ENCODE data around the gene SLC24A4.

GRCh38 chr14:92510972-92511371, 188.0 kb downstream of the SLC24A4 start:
- TF ChIP-seq, protein P1, sequence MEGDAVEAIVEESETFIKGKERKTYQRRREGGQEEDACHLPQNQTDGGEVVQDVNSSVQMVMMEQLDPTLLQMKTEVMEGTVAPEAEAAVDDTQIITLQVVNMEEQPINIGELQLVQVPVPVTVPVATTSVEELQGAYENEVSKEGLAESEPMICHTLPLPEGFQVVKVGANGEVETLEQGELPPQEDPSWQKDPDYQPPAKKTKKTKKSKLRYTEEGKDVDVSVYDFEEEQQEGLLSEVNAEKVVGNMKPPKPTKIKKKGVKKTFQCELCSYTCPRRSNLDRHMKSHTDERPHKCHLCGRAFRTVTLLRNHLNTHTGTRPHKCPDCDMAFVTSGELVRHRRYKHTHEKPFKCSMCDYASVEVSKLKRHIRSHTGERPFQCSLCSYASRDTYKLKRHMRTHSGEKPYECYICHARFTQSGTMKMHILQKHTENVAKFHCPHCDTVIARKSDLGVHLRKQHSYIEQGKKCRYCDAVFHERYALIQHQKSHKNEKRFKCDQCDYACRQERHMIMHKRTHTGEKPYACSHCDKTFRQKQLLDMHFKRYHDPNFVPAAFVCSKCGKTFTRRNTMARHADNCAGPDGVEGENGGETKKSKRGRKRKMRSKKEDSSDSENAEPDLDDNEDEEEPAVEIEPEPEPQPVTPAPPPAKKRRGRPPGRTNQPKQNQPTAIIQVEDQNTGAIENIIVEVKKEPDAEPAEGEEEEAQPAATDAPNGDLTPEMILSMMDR (IDR thresholded peaks at IDR 0.05; ENCODE audit: insufficient read depth, low read length, poor library complexity, severe bottlenecking), result no peak
- no peak for TF ChIP-seq EZH2phosphoT487 (conservative IDR thresholded peaks at IDR 0.05; ENCODE audit: low read length)
